ENCODE results near the gene PRRT1.

PRRT1 gene

GRCh38 chr6:32140420-32141046 lies 11.2 kb downstream of the PRRT1 start:
- Histone ChIP-seq H3K9me3 (no peaks in the 10 kb centered on the region), H3K27me3 (no peaks in the 10 kb centered on the region), H3K36me3 (no peaks in the 10 kb centered on the region), H3K4me3 (no peak overlapping the region), H3K27ac (no peak overlapping the region), H3K4me1 (no peaks in the 10 kb centered on the region)
- DNase-seq, result no peak
- intact Hi-C loops (cut with DNase I; ENCODE audit: low total_unique reads), result no loop called here
- TF ChIP-seq CTCF (IDR thresholded peaks at IDR 0.05), result no peak

- no peaks in the 10 kb centered on the region for H3K9me3 ChIP-seq
- H3K27me3 ChIP-seq, result no peaks in the 10 kb centered on the region
- H3K36me3 ChIP-seq, result no peaks in the 10 kb centered on the region
- no peak overlapping the region for H3K4me3 ChIP-seq
- DNase-seq, result no peak
- no peak for TF ChIP-seq CTCF (IDR thresholded peaks at IDR 0.05)
- no peaks in the 10 kb centered on the region for H3K4me1 ChIP-seq
- no peak overlapping the region for H3K27ac ChIP-seq
- intact Hi-C loops (cut with DNase I; ENCODE audit: low total_unique reads), result no loop called here
These were observed 12.1 kb downstream of the PRRT1 start for GRCh38 chr6:32139590-32139989.

- Histone ChIP-seq H3K4me1 (no peaks in the 10 kb centered on the region), H3K9me3 (no peaks in the 10 kb centered on the region), H3K27ac (no peak overlapping the region), H3K36me3 (no peaks in the 10 kb centered on the region), H3K27me3 (no peaks in the 10 kb centered on the region), H3K4me3 (no peak overlapping the region)
- DNase-seq, result no peak
- no peak for TF ChIP-seq CTCF (IDR thresholded peaks at IDR 0.05)
- intact Hi-C loops (cut with DNase I; ENCODE audit: low total_unique reads), result no loop called here
These were observed 14.3 kb downstream of the PRRT1 start for GRCh38 chr6:32137454-32137853.

- H3K4me1 ChIP-seq, result peaks cover 0 to 17% (median 11%) of the 10 kb centered on the region in 4 donors
- H3K4me3 ChIP-seq, result no peak overlapping the region
- H3K27me3 ChIP-seq, result no peaks in the 10 kb centered on the region
- H3K36me3 ChIP-seq, result no peaks in the 10 kb centered on the region
- no peaks in the 10 kb centered on the region for H3K9me3 ChIP-seq
- no peak for TF ChIP-seq CTCF (IDR thresholded peaks at IDR 0.05)
- H3K27ac ChIP-seq, result no peak overlapping the region
- DNase-seq, result no peak
- intact Hi-C loops (cut with DNase I; ENCODE audit: low total_unique reads), result no loop called here
These were observed 18.0 kb downstream of the PRRT1 start for GRCh38 chr6:32133786-32134185.

GRCh38 chr6:32132110-32132509 lies 19.6 kb downstream of the PRRT1 start:
- no peak overlapping the region for H3K4me3 ChIP-seq
- intact Hi-C loops (cut with DNase I; ENCODE audit: low total_unique reads), result no loop called here
- no peak overlapping the region for H3K27ac ChIP-seq
- peaks cover 0 to 27% (median 21%) of the 10 kb centered on the region in 4 donors for H3K4me1 ChIP-seq
- no peak for TF ChIP-seq CTCF (IDR thresholded peaks at IDR 0.05)
- H3K27me3 ChIP-seq, result no peaks in the 10 kb centered on the region
- no peak for DNase-seq
- no peaks in the 10 kb centered on the region for H3K9me3 ChIP-seq
- no peaks in the 10 kb centered on the region for H3K36me3 ChIP-seq

Measured in tibial artery (tissue), 4 donors.